Colonic mucosa (tissue), 4 donors: ENCODE results near the gene CWC15. TPM values are rescaled to one million over a fixed set of nuclear protein-coding genes. Genes with fewer than 3 reads are reported as not detected.
"Not testable (repeated sequence)": the region's sequence is repeated elsewhere in the genome, so short reads cannot be mapped to it uniquely, and the experiment has no call there.

Experiments used
- DNase-seq: peaks from one replicate; pipeline ENCODE4 v3.0.0-alpha.2; 2020
- H3K27ac ChIP-seq: fragments of 200-600 bp; one replicate; pipeline ENCODE4 v1.8.0; 2021
- H3K27me3 ChIP-seq: fragments of 200-600 bp; one replicate; pipeline ENCODE4 v1.8.0; 2021
- H3K36me3 ChIP-seq: fragments of 200-600 bp; one replicate; pipeline ENCODE4 v1.8.0; 2021
- H3K4me1 ChIP-seq: fragments of 200-600 bp; one replicate; pipeline ENCODE4 v1.8.0; 2021; ENCODE audit warnings: mild to moderate bottlenecking
- H3K4me3 ChIP-seq: fragments of 200-600 bp; one replicate; pipeline ENCODE4 v1.8.0; 2021
- H3K9ac ChIP-seq, 2 donors: one replicate each; pipeline ENCODE4 v1.7.0; 2013; ENCODE audit warnings: control low read depth in 2 of 2, low read depth in 2 of 2, low read length in 2 of 2
- H3K9me3 ChIP-seq: fragments of 200-600 bp; one replicate; pipeline ENCODE4 v1.8.0; 2021
- intact Hi-C: fragments of 100-400 bp; cut with DNase I; formaldehyde crosslinking; loops from one replicate; pipeline ENCODE4 v1.14.1; 2022
- total RNA-seq, 2 donors: library from RNA; stranded (reverse); fragmentation: NEBNext Ultra II Directional in 1 of 2; extraction: Animal tissue kit (Norgen Biotek cat#: 25700) in 1 of 2; gene quantifications; one replicate each; pipeline ENCODE4 v1.2.1, GENCODE V29; 2021
- TF ChIP-seq, protein P1 (sequence below): fragments of 200-600 bp; IDR thresholded peaks from one replicate; pipeline ENCODE4 v1.8.0; 2022; ENCODE audit warnings: antibody characterized with exemption, mild to moderate bottlenecking
- donor health status: healthy.
- donor health status: DM: no; HTN: no; CAD: no.
- donor health status: DM: no; HTN: no; CAD: no.

Gene CWC15
- total RNA-seq, 2 donors from 2014 or later, result 40.4 to 47.5 TPM

DNA sequence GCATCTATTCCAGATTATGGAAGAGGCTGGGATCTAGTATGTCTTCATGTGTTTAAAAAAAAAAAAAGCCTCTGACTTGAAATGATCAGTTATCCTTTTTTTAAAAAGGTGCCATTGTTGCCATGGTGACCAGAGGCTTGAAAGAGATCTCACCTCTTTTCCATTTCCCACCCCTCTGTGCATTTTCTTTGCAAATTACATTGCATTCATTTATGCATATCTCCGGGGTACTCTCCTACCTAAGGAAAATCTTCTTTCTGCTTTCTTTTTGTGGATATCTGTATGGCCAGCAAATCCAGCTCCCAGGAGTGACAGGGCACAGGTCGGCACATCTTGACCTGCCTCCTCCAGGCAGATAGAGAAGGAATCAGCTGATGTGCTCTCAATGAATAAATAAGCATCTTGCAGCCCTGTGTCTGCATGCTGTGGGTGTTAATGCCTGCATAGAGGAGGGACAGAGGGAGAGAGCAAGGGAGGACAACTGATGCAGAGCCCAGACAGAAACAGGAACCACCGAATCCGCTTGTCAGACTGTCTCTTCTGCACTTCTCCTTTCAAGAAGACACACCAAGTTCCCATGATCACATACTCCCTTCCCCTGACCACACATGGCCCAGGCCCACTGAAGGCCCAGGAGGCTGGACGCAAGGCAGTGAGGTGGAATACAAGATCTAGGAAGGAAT is 50.9 kb downstream of the CWC15 start:
- no peaks in the 10 kb centered on the region for H3K27me3 ChIP-seq
- H3K9me3 ChIP-seq, result no peaks in the 10 kb centered on the region
- no peak overlapping the region for H3K27ac ChIP-seq
- no peaks in the 10 kb centered on the region for H3K36me3 ChIP-seq
- DNase-seq, result no peak
- H3K4me1 ChIP-seq, result peaks cover 3% of the 10 kb centered on the region
- H3K4me3 ChIP-seq, result no peak overlapping the region
- TF ChIP-seq, protein P1, sequence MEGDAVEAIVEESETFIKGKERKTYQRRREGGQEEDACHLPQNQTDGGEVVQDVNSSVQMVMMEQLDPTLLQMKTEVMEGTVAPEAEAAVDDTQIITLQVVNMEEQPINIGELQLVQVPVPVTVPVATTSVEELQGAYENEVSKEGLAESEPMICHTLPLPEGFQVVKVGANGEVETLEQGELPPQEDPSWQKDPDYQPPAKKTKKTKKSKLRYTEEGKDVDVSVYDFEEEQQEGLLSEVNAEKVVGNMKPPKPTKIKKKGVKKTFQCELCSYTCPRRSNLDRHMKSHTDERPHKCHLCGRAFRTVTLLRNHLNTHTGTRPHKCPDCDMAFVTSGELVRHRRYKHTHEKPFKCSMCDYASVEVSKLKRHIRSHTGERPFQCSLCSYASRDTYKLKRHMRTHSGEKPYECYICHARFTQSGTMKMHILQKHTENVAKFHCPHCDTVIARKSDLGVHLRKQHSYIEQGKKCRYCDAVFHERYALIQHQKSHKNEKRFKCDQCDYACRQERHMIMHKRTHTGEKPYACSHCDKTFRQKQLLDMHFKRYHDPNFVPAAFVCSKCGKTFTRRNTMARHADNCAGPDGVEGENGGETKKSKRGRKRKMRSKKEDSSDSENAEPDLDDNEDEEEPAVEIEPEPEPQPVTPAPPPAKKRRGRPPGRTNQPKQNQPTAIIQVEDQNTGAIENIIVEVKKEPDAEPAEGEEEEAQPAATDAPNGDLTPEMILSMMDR, result no peak
- no peak overlapping the region for H3K9ac ChIP-seq
- intact Hi-C loops, result no loop called here

DNA sequence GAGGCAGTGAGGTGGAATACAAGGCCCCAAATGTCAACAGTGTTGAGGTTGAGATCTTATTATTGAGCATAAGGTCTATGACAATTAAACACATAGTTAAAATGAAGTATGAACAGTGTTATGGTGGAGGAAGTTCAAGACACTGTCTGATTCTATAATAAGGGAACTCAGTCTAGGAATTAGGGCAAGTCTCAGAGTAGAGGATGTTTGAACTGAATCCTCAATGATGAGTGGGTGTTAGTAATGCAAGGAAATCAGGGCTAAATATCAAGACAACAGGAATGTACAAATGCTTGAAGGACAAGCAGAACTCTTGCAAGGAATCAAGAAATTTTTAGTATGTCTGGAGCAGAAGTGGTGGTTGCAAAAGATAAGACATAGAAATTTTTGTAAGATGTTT is 53.0 kb downstream of the CWC15 start:
- no peak overlapping the region for H3K4me3 ChIP-seq
- no peaks in the 10 kb centered on the region for H3K9me3 ChIP-seq
- no peak for DNase-seq
- H3K36me3 ChIP-seq, result no peaks in the 10 kb centered on the region
- no peak overlapping the region for H3K27ac ChIP-seq
- no peaks in the 10 kb centered on the region for H3K27me3 ChIP-seq
- intact Hi-C loops, result no loop called here
- TF ChIP-seq, protein P1, result no peak
- H3K4me1 ChIP-seq, result no peaks in the 10 kb centered on the region
- H3K9ac ChIP-seq, result no peak overlapping the region

DNA sequence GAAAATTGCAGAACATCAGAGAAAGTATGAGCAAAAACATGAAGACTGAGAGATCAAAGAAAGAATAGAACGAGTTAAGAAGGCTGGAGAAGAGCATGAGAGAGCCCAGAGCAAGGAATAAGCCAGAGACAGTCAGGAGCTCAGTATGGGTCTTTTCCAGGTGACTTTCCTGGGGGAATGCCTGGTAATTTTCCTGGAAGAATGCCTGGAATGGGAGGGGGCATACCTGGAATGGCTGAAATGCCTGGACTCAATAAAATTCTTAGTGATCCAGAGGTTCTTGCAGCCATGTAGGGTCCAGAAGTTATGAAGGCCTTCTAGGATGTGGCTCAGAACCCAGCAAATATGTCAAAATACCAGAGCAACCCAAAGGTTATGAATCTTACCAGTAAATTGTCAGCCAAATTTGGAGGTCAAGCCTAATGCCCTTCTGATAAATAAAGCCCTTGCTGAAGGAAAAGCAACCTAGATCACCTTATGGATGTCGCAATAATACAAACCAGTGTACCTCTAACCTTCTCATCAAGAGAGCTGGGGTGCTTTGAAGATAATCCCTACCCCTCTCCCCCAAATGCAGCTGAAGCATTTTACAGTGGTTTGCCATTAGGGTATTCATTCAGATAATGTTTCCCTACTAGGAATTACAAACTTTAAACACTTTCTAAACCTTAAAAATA is 59.5 kb downstream of the CWC15 start:
- H3K4me3 ChIP-seq, H3K9me3 ChIP-seq, intact Hi-C loops, H3K4me1 ChIP-seq, H3K9ac ChIP-seq, H3K27ac ChIP-seq, DNase-seq, H3K27me3 ChIP-seq, H3K36me3 ChIP-seq: not testable (repeated sequence)

DNA sequence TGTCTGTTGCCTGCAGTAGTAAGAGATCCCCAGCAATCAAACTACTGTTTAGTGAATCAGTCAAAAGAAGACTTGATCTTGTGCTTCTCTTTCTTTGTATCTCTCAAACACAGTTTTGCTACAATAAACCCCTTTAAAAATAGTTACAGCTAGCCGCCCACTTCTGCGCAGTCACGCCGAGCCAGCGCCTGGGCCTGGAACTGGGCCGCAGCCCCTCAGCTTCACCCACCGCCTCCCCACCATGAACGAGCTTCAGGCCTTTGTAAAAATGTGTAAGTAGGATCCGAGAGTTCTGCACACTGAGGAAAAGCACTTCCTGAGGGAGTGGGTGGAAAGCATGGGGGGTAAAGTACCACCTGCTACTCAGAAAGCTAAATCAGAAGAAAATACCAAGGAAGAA is 60.5 kb downstream of the CWC15 start:
- Histone ChIP-seq H3K4me1 (no peaks in the 10 kb centered on the region), H3K27me3 (no peaks in the 10 kb centered on the region), H3K9ac (no peak overlapping the region), H3K27ac (no peak overlapping the region), H3K36me3 (no peaks in the 10 kb centered on the region), H3K9me3 (no peaks in the 10 kb centered on the region), H3K4me3 (no peak overlapping the region)
- DNase-seq, result no peak
- TF ChIP-seq, protein P1, result no peak
- intact Hi-C loops, result no loop called here

Other genes with a start within 250 kb of the CWC15 start
- 10 to 100 TPM in 1 of 2 donors, 1 to 10 TPM in 1; 3.1 to 13.9 TPM for gene AMOTL1, start 205.2 kb downstream of the CWC15 start, total RNA-seq
- under 1 TPM in 1 of 2 donors, not detected in 1; 0.20 TPM for gene KDM4D, start 153 bp upstream of the CWC15 start, total RNA-seq
- gene KDM4E, start 51.7 kb upstream of the CWC15 start, total RNA-seq, result not detected
- not detected for gene KDM4F, start 75.9 kb upstream of the CWC15 start, total RNA-seq
- gene SRSF8, start 93.4 kb upstream of the CWC15 start, total RNA-seq, result 10 to 100 TPM; 39.4 to 43.4 TPM
- gene ENDOD1, start 116.3 kb upstream of the CWC15 start, total RNA-seq, result 10 to 100 TPM; 68.1 to 71.8 TPM